GM12873 (cell line): ENCODE data around the gene UBR1.

Experiments
- TF ChIP-seq, protein P1 (sequence below): IDR thresholded peaks from 2 replicates; pipeline ENCODE4 v1.5.1; 2012; ENCODE audit warnings: low read depth, mild to moderate bottlenecking, moderate library complexity, low read length, control low read depth; ENCODE audit not compliant: insufficient read depth; ENCODE audit errors: missing control alignments

Gene UBR1

DNA sequence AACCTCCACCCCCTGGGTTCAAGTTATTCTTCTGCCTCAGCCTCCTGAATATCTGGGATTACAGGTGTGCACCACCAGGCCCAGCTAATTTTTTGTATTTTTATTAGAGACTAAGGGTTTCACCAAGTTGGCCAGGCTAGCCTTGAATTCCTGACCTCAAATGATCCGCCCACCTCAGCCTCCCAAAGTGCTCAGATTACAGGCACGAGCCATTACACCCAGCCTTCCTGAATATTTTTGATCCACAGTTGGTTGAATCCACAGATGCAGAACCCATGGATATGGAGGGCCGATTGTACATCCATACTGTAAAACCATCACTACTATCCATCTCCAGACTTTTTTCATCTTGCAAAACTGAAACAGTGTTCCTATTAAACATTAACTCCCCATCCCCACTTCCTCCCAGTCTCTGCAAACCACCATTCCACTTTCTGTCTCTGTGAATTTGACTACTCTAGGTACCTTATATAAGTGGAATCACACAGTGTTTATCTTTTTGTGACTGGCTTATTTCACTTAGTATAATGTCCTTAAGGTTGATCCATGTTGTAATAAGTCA, 19.3 kb upstream of the UBR1 start:
- TF ChIP-seq, protein P1, sequence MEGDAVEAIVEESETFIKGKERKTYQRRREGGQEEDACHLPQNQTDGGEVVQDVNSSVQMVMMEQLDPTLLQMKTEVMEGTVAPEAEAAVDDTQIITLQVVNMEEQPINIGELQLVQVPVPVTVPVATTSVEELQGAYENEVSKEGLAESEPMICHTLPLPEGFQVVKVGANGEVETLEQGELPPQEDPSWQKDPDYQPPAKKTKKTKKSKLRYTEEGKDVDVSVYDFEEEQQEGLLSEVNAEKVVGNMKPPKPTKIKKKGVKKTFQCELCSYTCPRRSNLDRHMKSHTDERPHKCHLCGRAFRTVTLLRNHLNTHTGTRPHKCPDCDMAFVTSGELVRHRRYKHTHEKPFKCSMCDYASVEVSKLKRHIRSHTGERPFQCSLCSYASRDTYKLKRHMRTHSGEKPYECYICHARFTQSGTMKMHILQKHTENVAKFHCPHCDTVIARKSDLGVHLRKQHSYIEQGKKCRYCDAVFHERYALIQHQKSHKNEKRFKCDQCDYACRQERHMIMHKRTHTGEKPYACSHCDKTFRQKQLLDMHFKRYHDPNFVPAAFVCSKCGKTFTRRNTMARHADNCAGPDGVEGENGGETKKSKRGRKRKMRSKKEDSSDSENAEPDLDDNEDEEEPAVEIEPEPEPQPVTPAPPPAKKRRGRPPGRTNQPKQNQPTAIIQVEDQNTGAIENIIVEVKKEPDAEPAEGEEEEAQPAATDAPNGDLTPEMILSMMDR, result no peak

DNA sequence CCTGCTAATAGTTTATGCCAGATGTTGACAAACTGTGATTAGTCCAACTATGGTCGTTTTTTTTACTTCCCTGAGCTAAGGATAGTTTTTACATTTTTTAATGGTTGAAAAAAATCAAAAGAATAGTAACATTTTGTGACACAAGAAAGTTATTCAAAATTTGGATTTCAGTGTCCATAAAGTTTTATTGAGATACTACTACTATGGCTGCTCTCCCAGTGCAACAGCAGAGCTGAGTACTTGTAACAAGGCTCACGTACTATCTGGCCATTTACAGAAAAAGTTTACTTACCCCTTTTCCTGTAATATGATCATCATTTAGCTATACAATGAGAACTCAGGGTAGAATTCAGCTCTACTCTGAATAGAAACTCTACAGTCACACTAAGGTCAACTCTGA, 16.0 kb upstream of the UBR1 start:
- TF ChIP-seq, protein P1, result no peak

DNA sequence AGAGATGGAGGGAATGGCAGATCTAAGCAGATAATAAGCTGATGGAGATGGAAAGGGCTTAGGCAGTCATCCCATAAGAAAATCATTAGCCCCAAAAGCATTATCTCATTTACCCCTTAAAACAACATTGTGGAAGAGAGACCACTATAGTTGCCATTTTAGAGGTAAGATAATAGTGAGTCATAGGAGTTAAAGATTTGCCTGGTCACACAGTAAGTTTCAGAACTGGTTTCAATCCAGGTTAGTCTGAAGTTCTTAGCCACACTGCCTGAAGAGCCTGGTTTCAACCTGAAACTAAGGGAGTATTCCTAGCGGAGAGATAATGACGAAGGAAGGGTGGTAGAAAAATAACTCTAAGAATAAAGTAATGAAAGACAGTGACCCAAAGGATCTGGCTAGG, 13.0 kb upstream of the UBR1 start:
- TF ChIP-seq, protein P1, result no peak

DNA sequence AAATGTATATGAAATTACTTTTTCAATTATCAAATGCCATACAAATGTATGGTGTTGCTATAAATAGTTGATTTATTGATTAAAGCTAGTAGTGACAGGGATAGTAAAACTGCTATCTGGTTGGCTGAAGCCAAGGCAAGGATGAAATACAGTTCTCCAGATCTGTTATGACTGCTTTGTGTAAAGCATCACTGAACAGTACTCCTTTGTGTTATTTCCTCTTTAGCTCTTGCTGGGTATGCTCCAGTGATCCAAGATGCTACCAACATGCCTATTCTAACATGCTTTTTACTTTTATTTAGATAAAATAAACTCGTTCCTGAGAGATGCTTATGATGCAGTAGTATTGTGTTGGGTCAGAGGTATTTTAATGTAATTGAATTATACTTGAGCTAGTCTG, 12.4 kb upstream of the UBR1 start:
- TF ChIP-seq, protein P1, result no peak

DNA sequence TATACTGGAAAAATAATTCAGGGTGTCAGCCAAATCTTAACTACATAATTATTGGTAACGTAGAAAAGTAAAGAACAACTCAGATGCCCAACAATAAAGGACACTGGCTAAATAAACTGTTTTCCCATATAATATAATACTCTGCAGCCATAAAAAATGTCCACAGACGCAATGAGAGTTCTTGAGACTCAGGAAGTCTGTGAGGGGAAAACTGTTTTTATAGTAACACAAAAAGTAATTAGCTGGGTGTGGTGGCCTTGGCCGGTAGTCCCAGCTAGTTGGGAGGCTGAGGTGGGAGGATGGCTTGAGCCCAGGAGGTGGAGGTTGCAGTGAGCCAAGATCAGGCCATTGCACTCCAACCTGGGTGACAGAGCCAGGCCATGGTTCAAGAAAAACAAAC, 5.5 kb upstream of the UBR1 start:
- TF ChIP-seq, protein P1, result no peak

DNA sequence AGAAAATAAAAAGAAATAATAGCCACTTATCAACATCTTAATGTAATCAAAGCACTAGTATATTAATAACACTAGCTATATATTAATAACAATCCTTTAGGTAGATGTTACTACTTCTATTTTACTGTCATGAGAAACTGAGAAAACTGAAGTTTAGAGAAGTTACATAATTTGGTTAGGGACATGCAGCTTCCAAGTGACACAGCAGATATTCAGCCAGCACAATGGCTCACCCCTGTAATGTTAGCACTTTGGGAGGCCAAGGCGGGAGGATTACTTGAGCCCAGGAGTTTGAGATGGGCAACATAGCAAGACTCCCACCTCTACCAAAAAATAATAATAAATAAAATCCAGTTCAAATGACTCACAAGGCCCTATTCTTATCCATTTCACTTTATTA, 1.9 kb upstream of the UBR1 start:
- TF ChIP-seq, protein P1, result no peak

DNA sequence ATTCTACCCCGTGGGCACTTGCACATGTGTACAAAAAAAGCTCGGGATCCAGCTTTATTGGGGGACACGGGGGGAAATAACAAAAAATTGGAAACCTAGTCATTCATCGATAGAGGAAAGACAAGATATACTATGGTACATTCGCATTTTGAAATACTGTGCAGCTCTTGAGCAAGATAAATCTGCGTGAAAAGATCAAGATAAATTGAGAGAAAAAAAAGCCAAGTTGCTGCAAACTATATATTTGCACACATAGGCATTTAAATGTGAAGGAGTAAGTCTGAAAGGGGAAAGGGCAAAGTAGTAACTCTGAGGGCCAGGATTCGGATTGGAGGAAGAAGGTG, 620 bp upstream of the UBR1 start:
- TF ChIP-seq, protein P1, result no peak
